A673 (cell line): Measurements from ENCODE around the gene MEG3.

Experiments used
- CTCF ChIP-seq: fragments of 300-800, 200-600 bp; sonication (generic); conservative IDR thresholded peaks from 2 replicates; pipeline ENCODE4 v1.5.1; 2017; ENCODE audit warnings: low read depth, mild to moderate bottlenecking, antibody characterized with exemption, low read length, moderate library complexity, mixed read lengths
- EZH2 ChIP-seq: fragments of 200-600 bp; sonication (generic); IDR thresholded peaks from 2 replicates; pipeline ENCODE4 v1.6.1; 2017; ENCODE audit warnings: borderline replicate concordance, low read depth, mild to moderate bottlenecking, mixed read lengths, antibody characterized with exemption, low read length; ENCODE audit not compliant: poor library complexity, severe bottlenecking

DNA sequence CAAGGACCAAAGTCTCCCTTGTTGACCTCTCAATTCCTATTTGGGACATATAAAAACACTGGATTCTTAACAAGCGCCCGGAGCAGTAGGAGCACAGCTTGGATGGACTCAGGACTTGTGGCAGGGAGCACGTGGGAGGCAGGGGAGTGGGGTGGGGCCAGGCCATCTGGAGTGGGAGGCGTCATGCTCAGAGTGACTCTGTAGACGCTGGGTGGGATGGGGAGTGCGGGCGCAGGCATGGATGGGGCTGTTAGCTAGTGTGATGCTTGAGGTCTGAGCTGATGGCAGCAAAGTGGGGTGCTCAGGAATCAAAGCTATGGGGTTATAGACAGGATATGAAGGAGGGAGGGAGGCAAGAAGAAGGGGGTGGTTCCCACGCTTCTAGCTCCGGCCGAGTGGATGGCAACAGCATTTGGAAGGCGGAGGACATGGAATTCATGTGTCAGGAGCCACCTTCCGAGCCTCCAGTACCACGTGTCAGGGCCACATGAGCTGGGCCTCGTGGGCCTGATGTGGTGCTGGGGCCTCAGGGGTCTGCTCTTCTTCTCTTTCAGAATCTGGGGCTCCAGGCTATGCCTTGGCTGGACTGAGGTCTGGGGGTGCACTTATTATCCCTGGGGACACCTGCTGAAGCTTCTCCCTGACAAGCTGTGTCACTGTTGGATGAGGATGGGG, 26.2 kb downstream of the MEG3 start:
- TF ChIP-seq CTCF (no peak), EZH2 (no peak)
